Caco-2 (cell line): Measurements from ENCODE around the gene CEP250. TPM values are rescaled to one million over a fixed set of nuclear protein-coding genes. Genes with fewer than 3 reads are reported as not detected.

Source experiments
- BruUV-seq: library from RNA; stranded (reverse); fragments of 400-500 nt; replicated peaks from 2 replicates; lab custom pipeline; 2021; lab: Mats Ljungman, UMichigan
- CTCF ChIA-PET: fragments of 300-600 bp; sonication (Branson Sonifier 250); formaldehyde crosslinking; loops from one replicate; lab custom pipeline; 2022; ENCODE audit warnings: antibody characterized with exemption; lab: Charles Lee
- POLR2A ChIA-PET: fragments of 300-600 bp; sonication (Branson Sonifier 250); formaldehyde crosslinking; loops from one replicate; lab custom pipeline; 2022; ENCODE audit warnings: antibody characterized with exemption; lab: Charles Lee
- DNase-seq, 2 experiments: peaks; one replicate each; pipeline versions ENCODE4 v3.0.0 to v3.0.0-alpha.2; 2020 to 2022
- H3K27me3 ChIP-seq: replicated peaks from 2 replicates; pipeline ENCODE4 v1.6.0; 2011; ENCODE audit warnings: low read length; ENCODE audit not compliant: control insufficient read depth, insufficient read depth
- H3K36me3 ChIP-seq: 2 replicates; pipeline ENCODE4 v1.5.1; 2011; ENCODE audit warnings: low read length; ENCODE audit not compliant: control insufficient read depth, insufficient read depth
- H3K4me1 ChIP-seq: fragments of 250-450 bp; sonication (Bioruptor Pico); 2 replicates; pipeline ENCODE4 v1.5.1; 2020; ENCODE audit warnings: mild to moderate bottlenecking
- H3K4me3 ChIP-seq: 2 replicates; pipeline ENCODE4 v1.5.1; 2011; ENCODE audit warnings: low read depth, mild to moderate bottlenecking, control low read depth, low read length
- H3K9me3 ChIP-seq: fragments of 250-450 bp; sonication (Bioruptor Pico); 2 replicates; pipeline ENCODE4 v1.5.1; 2020; ENCODE audit warnings: mild to moderate bottlenecking, moderate library complexity
- H3K27ac Mint-ChIP-seq: one replicate; pipeline ENCODE4 v1.8.0; 2022; ENCODE audit warnings: mixed read lengths; ENCODE audit not compliant: unreplicated experiment
- H3K27me3 Mint-ChIP-seq: one replicate; pipeline ENCODE4 v1.8.0; 2022; ENCODE audit warnings: mixed read lengths; ENCODE audit not compliant: insufficient read depth, unreplicated experiment
- H3K36me3 Mint-ChIP-seq: one replicate; pipeline ENCODE4 v1.8.0; 2022; ENCODE audit warnings: mild to moderate bottlenecking, mixed read lengths; ENCODE audit not compliant: insufficient read depth, unreplicated experiment
- H3K4me1 Mint-ChIP-seq: one replicate; pipeline ENCODE4 v1.8.0; 2022; ENCODE audit warnings: low read depth, mixed read lengths; ENCODE audit not compliant: unreplicated experiment
- H3K4me3 Mint-ChIP-seq: one replicate; pipeline ENCODE4 v1.8.0; 2022; ENCODE audit warnings: mild to moderate bottlenecking, moderate library complexity, mixed read lengths; ENCODE audit not compliant: unreplicated experiment
- H3K9me3 Mint-ChIP-seq: one replicate; pipeline ENCODE4 v1.8.0; 2022; ENCODE audit warnings: mixed read lengths; ENCODE audit not compliant: unreplicated experiment
- CTCF ChIP-seq, 2 experiments: fragments of 200-600 bp in 1 of 2; IDR thresholded peaks; 1 replicate in 1 of 2; 2 replicates in 1 of 2; pipeline versions ENCODE4 v1.5.1 to v1.8.0; 2011 to 2022; ENCODE audit warnings: antibody characterized with exemption in 1 of 2, control low read depth in 1 of 2, inconsistent platforms in 1 of 2, low read depth in 1 of 2, low read length in 1 of 2, mild to moderate bottlenecking in 1 of 2, moderate library complexity in 1 of 2; ENCODE audit not compliant: insufficient read depth in 1 of 2, severe bottlenecking in 1 of 2, unreplicated experiment in 1 of 2
- intact Hi-C: fragments of 100-400 bp; cut with micrococcal nuclease; formaldehyde crosslinking; loops from one replicate; pipeline ENCODE4 v1.10.0; 2022; ENCODE audit not compliant: unreplicated experiment
- total RNA-seq: library from RNA; stranded (reverse); gene quantifications from 2 replicates; pipeline ENCODE4 v1.2.3, GENCODE V29; 2022

CEP250 gene
- total RNA-seq, 1 experiment from 2014 or later: 137 TPM

DNA sequence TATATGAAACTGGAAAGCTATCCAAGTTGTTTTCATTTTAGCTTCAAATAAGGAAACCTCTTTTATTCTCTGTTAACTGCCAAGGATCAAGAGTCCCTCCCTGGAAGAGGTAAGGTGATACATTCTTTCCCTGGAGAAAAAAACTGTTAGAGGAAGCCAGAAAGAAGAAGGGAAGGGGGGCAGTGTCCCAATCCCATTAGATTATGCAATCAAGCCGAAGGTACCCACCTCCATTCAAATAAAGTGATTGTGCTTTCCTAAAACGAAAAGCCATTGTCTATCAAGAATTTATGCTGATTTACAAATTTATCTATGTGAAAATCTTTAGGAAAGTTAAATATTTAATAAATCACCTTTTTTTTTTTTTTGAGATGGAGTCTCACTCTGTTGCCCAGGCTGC lies 34.1 kb upstream of the CEP250 start:
- H3K27me3 ChIP-seq: no peaks in the 10 kb centered on the region
- Mint-ChIP-seq H3K9me3 (no peaks in the 10 kb centered on the region), H3K4me3 (no peak overlapping the region), H3K27ac (no peak overlapping the region), H3K4me1 (no peaks in the 10 kb centered on the region), H3K36me3 (no peaks in the 10 kb centered on the region), H3K27me3 (peaks cover 14% of the 10 kb centered on the region)
- no TSS peak for BruUV-seq
- POLR2A ChIA-PET: no interaction called here
- no peak for TF ChIP-seq CTCF (IDR thresholded peaks at IDR 0.05; ENCODE audit: insufficient read depth in 1 of 2, low read depth in 1 of 2, low read length in 1 of 2, severe bottlenecking in 1 of 2, unreplicated experiment in 1 of 2)
- no peaks in the 10 kb centered on the region for H3K4me1 ChIP-seq
- CTCF ChIA-PET: interaction anchor here (0.6 kb wide), 1 partner anchor 23 kb away, joined by 3 read pairs; no protein-coding TSS in a partner anchor
- intact Hi-C loops: no loop called here
- no peak for DNase-seq
- H3K9me3 ChIP-seq: no peaks in the 10 kb centered on the region
- no peaks in the 10 kb centered on the region for H3K36me3 ChIP-seq
- H3K4me3 ChIP-seq: no peak overlapping the region

DNA sequence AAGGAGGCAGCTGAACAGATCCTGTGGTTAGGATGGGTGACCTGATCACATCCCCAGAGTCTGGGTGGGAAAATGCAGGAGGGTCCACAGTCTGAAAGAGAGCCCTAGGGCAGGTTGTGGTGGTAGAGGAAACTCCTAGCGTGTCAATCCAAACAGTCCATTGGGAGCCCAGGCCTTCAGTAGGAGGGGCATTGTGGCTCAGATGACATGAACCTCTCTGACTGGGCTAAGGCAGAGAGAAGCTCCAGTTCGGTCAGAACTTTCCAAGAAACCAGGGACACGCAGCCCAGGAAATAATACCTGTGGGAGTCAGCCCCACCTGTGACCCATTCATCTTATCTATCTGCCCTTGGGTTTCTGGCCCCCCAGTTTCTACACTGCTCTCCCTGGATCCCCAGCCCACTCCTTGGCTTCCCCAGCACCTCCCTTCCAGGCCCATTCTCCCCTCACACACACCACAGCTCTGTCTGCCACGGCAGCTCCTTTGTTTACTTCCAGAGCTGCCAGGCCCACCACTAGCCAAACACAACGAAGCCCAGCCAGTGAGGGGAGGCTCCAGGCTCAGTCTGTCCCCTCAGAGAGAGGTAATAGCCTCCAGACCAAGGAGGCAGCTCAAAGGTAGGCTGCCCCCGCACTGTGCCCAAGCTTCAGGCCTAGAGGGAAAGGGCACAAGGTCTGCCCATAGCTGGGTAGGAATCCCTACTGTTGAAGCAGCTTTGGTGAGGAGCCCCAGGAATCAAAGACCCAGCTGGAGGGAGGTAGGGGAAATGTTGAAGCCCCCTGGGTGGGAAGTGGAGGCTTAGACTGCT lies 23.6 kb upstream of the CEP250 start:
- no peak for TF ChIP-seq CTCF (IDR thresholded peaks at IDR 0.05; ENCODE audit: insufficient read depth in 1 of 2, low read depth in 1 of 2, low read length in 1 of 2, severe bottlenecking in 1 of 2, unreplicated experiment in 1 of 2)
- Histone ChIP-seq H3K4me1 (no peaks in the 10 kb centered on the region), H3K9me3 (no peaks in the 10 kb centered on the region), H3K36me3 (no peaks in the 10 kb centered on the region), H3K27me3 (no peaks in the 10 kb centered on the region), H3K4me3 (no peak overlapping the region)
- no peaks in the 10 kb centered on the region for H3K27me3 Mint-ChIP-seq
- no TSS peak for BruUV-seq
- H3K36me3 Mint-ChIP-seq: no peaks in the 10 kb centered on the region
- no peaks in the 10 kb centered on the region for H3K9me3 Mint-ChIP-seq
- no peak for DNase-seq
- no peaks in the 10 kb centered on the region for H3K4me1 Mint-ChIP-seq
- ChIA-PET CTCF (interaction anchor here (1.0 to 1.5 kb wide), 2 partner anchors 16 to 32 kb away, joined by 3 to 5 read pairs; no protein-coding TSS in a partner anchor), POLR2A (interaction anchor here (1.5 kb wide), 1 partner anchor 23 kb away, joined by 3 read pairs; the partner anchor contains the start of gene CEP250)
- intact Hi-C loops: no loop called here
- H3K4me3 Mint-ChIP-seq: no peak overlapping the region
- H3K27ac Mint-ChIP-seq: no peak overlapping the region

- intact Hi-C loops: no loop called here
- Histone ChIP-seq H3K27me3 (no peaks in the 10 kb centered on the region), H3K9me3 (no peaks in the 10 kb centered on the region), H3K4me1 (no peaks in the 10 kb centered on the region), H3K4me3 (no peak overlapping the region), H3K36me3 (no peaks in the 10 kb centered on the region)
- peak in 1 of 2 experiments; percentile 19 for TF ChIP-seq CTCF (IDR thresholded peaks at IDR 0.05; ENCODE audit: insufficient read depth in 1 of 2, low read depth in 1 of 2, low read length in 1 of 2, severe bottlenecking in 1 of 2, unreplicated experiment in 1 of 2)
- Mint-ChIP-seq H3K27me3 (no peaks in the 10 kb centered on the region), H3K4me3 (no peak overlapping the region), H3K36me3 (no peaks in the 10 kb centered on the region), H3K9me3 (no peaks in the 10 kb centered on the region), H3K27ac (no peak overlapping the region), H3K4me1 (no peaks in the 10 kb centered on the region)
- CTCF ChIA-PET: interaction anchor here (1.0 to 1.6 kb wide), 2 partner anchors 12 to 31 kb away, joined by 3 to 4 read pairs; no protein-coding TSS in a partner anchor
- BruUV-seq: no TSS peak
- no peak for DNase-seq
- POLR2A ChIA-PET: interaction anchor here (1.5 kb wide), 1 partner anchor 22 kb away, joined by 3 read pairs; the partner anchor contains the start of gene CEP250
These were observed 23.0 kb upstream of the CEP250 start for GRCh38 chr20:35432430-35432735.
